GM19023 (cell line): ENCODE results near the gene SVOP.
"Not testable (repeated sequence)": the region's sequence is repeated elsewhere in the genome, so short reads cannot be mapped to it uniquely, and the experiment has no call there.

ENCODE experiments used
- ATAC-seq: cut with Tn5 transposase; IDR thresholded peaks from one replicate; pipeline ENCODE4 v1.9.1; 2021; ENCODE audit warnings: mild to moderate bottlenecking, moderate library complexity; ENCODE audit not compliant: unreplicated experiment

SVOP gene

DNA sequence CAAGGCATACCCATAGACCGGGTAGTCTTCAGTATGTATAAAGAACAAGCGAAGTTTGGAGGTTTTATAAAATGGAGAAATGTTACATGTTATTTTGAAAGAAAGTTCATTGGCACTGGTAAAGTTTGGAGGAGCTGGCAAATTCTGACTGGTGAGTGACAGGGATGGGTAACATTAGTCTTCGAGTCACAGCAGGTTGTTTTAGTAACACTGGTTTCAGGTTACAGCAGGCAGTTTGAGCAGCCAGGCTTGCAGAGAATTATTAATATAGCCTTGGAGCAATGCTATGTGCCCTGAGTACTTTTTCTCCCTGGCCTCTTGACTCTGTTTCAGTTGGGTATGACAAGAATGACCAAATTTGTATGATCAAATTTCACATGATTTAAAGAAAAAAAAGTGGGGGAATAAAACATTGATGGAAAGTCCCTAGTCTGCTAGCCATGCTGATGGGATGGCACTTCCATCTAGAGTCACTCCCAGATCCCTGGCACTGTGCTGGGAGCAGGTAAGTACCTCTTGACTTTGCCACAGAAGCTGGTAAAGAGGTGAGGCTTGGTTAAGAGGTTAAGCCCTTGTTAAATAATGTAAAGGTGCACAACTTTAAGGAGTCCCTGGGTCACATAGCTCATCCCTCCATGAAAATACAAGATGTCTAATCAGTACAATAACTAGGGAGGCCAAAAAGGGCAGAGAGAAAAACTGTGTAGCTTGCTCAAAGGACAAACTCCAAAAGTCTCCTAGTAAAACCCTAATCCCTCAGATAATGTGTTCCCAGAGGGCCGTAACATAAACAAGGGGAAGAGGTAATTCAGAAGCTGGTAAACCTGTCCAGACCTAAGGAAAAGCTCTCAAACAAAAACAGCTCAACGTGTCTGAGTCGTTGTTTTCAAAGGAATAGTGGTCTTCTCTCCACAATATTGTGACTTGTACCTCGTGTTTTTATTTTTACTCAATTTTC is 12.7 kb upstream of the SVOP start:
- ATAC-seq, result no peak

DNA sequence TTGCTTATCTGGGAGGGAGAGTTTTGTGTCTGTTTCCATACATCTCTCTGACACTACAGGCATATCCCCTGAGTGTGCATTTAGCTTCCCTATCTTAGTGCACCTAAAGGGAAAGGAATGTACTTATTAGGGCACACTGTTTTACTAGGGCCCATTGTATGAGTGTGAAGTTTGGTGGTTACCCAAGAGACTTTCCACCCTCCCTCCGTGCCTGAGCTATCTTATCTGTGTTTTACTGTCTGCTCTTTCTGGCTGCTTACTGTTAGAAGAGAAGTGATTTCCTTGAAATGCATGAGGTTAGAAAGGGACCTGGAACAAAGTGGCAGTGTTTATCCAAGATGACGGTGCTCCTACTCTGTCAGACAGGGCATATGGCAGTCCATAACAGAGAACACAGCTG is 8.5 kb upstream of the SVOP start:
- no peak for ATAC-seq

DNA sequence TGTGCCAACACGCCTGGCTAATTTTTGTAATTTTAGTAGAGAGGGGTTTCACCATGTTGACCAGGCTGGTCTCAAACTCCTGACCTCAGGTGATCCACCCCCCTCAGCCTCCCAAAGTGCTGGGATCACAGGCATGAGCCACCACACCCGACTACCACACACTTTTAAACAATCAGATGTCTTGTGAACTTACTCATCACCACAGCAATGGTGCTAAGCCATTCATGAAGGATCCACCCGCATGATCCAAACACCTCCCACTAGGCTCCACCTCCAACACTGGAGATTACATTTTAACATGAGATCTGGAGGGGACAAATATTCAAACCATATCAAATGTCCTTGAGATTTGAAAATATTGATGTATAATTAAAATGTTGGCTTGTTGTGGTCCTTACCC is 7.8 kb upstream of the SVOP start:
- not testable (repeated sequence) for ATAC-seq

DNA sequence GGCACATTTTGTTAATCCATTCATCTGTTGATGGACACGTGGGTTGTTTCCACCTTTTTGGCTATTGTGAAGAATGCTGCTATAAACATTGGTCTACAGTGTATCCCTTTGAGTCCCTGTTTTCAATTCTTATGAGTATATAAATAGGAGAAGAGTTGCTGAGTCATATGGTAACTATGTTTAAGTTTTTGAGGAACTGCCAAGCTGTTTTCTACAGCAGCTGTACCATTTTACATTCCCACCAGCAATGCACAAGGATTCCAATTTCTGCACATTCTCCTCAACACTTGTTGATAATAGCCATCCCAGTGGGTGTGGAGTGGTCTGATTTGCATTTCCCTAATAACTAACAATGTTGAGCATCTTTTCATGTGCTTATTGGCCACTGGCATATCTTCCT is 6.9 kb upstream of the SVOP start:
- ATAC-seq, result no peak

DNA sequence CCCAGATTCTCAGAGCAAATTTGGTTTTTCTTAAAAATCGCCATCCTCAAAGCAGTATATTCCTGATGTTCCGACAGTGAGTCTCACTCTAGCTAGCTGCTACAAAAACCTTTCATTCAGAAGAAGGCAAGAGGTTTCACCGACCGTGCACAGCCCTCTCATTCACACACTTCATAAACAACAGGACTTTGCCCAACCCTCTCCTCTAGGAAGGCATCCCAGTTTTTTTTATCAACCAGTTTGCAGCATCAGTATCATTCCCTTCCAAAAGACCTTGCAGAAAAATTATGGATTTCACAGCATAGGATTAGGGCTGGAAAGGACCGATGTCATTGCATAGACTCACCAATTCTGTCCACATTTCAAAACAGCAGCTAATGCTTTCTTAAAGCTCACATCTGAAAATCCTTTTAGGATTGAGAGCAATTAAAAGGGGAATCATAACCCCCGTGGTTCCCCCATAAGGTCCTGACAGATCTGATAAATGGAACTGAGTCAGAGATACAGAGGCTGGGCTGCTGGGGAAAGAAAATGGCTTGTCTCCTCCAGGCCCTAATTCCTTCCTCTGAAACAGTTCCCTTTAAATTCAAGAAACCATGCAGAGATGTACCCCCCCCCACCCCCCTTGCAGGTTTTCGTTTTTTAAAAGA is 597 bp downstream of the SVOP start:
- no peak for ATAC-seq

DNA sequence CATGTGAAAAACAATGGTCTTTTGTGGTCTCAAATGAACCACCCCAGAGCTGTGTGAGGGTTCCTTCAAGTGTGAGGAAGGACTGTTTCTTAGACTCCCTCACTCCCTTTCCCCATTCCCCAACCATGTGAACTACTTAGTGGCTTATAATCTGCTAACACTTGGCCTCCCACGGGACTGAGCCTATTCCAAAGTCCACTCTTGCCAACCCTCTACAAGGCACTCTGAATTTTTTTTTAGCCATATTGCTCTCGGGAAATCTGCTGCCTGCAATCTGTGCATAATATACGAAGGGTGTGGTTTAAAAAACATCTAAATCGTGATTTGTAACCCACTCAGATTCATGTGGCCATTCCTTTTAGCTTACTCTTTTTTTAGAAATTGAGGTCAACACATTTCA is 2.6 kb downstream of the SVOP start:
- no peak for ATAC-seq

DNA sequence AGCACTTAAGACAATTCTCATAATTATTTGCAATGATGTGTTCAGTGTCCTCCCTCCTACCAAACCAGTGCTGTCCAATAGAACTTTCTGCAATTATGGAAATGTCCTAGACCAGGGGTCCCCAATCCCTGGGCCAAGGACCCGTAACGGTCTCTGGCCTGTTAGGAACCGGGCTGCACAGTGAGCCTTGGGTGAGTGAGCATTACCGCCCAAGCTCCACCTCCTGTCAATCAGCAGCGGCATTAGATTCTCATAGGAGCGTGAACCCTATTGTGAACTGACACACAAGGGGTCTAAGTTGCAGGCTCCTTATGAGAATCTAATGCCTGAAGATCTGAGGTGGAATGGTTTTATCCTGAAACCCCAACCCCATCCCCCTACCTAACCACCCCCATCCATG is 3.9 kb downstream of the SVOP start:
- ATAC-seq, result no peak

DNA sequence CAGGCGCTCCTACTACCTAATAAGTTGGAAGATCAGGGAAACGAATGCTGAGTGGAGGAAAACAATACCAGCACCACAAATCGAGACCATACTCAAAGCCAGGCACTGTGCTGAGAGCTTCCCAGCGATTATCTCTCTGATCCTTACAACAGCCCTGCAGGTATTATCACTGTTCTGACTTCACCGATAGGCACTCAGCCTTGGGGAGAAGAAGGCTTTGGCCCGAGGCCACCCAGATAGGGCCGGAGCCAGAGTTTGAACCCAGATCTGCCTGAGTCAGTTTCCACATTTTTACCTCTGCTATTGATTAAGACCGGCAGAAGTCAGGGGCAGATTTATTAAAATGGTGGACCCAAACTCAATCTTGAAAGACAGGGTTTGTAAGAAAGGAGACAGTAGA is 4.9 kb downstream of the SVOP start:
- no peak for ATAC-seq

DNA sequence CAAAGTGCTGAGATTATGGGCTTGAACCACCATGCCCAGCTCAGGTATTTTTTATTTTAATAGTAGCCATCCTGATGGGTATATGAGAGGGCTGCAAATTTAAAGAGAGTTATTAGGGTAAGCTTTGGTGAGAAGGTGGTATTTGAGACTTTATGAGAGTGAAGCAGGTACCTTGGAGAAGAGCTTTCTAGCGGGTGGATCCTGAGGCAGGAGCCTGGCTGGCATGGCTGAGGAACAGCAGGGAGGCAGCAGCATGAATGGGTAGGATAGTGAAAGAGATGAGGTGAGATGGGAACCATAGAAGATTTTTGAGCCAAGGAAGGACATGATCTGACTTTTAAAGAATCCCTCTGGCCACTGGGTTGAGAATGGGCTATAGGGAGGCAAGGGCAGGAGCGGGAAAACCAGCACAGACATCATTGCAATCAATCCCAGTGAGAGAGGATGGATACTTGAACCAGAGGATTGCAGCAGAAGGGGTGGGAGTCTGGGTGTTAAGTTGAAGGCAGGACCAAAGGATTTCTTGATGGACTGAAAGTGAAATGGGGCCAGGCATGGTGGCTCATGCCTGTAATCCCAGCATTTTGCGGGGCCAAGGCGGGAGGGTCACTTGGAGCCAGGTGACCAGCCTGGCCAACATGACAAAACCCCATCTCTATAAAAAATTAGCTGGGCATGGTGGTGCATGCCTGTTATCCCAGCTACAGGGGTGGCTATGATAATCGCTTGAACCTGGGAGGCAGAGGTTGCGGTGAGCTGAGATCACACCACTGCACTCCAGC is 5.7 kb downstream of the SVOP start:
- no peak for ATAC-seq

DNA sequence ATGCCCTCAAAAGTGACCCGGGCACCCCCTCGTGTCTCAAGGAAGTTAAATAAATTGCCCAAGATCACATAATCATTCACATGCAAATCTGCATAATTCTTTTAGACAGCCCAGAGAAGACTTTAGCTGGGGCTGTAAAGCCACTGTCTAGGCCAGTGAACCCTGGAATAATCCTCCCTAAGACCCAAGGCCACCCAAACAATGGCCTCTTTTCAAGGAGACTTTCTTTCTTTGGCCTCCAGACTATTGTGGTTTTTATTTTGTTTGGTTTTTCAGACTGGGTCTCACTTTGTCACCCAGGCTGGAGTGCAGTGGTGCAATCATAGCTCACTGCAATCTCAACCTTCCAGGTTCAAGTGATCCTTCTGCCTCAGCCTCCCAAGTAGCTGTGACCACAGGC is 10.6 kb downstream of the SVOP start:
- no peak for ATAC-seq

DNA sequence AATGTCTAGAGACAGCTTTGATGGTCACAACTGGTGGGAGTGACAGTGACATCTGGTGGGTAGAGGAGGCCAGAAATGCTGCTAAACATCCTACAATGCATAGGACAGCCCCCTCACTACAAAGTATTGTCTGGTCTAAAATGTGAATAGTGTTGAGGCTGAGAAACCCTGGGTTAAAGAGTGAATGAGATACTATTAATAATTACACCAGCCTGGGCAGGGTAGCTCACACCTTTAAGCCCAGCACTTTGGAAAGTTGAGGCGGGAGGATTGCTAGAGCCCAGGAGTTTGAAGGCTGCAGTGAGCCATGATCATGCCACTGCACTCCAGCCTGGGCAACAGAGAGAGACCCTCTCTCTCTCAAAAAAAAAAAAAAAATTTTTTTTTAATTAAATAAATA is 11.1 kb downstream of the SVOP start:
- ATAC-seq, result no peak

DNA sequence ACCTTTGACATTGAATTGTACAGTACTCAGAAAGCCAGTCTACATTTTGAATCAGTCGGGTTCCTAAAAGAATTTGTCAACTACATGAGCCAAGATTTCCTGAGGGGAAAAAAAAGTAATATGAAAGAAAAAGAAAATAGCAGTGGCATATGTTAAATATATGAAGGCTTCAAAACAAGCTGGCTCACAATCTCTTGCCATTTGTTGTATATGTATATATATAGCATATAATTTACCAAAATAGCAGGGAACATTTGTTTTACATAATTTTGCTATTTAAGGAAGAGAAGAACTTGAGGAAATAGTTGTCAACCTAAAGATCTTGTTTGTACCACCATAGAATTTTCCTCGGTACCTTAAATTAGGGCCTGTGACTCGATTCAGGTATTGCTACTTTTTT is 16.9 kb downstream of the SVOP start:
- ATAC-seq, result no peak

DNA sequence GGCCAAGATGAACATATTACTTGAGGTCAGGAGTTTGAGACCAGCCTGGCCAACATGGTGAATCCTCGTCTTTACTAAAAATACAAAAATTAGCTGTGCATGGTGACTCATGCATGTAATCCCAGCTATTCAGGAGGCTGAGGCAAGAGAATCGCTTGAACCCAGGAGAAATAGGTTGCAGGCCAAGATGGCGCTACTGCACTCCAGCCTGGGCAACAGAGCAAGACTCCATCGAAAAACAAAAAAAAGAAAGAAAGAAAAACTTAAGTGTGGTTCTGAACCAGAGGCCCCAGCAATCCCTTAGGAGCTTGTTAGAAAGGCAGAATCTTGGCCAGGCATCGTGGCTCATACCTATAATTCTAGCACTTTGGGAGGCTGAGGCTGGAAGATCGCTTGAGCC is 24.5 kb downstream of the SVOP start:
- no peak for ATAC-seq

DNA sequence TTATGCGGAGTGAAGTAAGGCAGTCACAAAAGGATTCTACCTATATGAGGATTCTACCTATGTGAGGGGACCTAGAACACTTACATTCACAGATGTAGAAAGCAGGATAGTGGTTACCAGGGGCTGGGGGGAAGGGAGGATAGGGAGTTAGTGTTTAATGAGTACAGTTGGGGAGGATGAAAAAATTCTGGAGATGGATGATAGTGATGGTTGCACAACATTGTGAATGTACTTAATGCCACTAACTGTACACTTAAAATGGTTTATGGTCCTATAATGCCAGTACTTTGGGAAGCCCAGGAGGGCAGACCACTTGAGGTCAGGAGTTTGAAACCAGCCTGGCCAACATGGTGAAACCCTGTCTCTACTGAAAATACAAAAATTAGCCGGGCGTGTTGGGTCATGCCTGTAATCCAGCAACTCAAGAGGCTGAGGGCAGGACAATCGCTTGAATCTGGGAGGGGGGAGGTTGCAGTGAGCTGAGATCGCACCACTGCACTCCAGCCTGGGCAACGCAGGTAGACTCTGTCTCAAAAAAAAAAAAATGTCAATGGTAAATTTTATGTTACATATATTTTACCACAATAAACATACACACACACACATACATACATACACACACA is 25.4 kb downstream of the SVOP start:
- no peak for ATAC-seq

DNA sequence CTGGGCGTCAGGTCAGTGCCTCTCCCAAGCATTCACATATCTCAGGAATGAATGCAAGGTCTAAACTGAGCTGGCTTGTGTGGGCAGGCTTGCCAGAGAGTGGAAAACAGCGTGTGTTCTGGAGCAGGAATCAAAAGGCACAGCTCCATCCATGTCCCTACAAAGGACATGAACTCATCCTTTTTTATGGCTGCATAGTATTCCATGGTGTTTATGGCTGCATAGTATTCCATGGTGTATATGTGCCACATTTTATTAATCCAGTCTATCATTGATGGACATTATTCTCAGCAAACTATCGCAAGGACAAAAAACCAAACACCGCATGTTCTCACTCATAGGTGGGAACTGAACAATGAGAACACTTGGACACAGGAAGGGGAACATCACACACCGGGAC is 30.8 kb downstream of the SVOP start:
- not testable (repeated sequence) for ATAC-seq

DNA sequence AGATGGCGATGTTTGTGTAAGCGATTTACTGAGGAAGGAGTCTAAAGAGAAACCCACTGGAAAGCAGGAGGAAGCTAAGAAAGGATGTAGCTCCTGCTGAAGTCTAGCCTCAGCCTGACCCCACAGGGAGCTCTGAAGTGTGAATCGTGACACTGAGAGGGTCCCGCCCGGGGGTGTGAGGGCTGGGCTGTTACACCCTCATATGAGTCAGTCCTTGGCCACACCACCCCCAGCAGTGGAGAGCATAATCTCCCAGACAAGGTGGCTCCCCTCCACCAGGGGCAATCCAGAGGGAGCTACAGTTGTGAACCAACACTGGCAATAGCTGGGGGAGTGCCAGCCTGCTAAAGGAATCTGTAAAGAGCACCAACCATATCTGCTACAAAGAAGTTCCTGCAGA is 31.5 kb downstream of the SVOP start:
- no peak for ATAC-seq

DNA sequence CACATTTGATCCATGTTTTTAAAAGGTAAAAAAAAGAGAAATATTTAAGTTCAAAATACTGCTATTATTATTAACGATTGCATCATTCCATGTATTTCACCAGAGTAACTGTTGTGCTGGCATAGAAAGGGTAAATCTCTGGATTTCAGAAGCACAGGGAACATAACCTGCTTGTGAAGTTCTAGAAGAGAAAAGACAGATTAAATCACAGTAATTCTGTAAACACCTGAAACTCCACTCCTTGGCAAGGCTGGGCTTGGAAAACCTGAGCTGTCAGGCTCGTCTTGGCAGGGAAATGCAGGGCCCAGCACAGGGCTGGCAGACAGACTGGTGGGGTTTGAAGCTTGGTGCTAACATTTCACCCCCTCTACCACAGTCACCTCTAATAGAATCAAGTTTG is 35.1 kb downstream of the SVOP start:
- ATAC-seq, result no peak

DNA sequence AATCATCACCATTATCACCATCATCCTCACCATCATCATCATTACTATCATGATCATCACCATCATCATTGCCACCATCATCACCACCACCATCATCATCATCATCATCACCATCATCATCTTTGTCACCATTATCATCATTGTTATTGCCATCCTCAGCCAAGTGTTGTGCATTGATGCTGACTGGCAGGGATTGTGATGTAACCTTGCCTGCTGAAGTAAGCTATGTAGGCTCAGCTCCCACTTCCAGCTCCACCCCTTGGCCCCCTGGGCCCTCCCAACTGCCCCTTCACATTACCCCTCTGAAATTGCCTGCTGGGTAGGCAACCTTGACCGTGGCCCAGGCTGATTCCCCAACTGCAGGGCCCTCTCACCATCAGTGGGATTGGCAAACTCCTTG is 37.6 kb downstream of the SVOP start:
- no peak for ATAC-seq

DNA sequence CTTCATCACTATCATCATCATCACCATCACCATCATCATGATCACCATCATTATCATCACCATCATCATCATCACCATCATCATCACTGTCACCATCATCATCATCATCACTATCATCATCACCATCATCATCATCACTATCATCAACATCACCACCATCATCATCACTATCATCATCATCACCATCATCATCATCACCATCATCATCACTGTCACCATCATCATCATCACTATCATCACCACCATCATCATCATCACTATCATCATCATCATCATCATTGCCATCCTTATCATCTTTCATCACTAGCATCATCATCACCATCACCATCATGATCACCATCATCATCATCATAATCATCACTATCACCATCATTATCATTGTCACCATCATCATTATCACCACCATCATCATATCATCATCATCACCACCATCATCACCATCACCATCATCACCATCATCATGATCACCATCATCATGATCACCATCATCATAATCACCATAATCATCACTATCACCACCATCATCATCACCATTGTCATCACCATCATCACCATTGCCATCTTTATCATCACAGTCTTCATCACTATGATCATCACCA is 38.1 kb downstream of the SVOP start:
- no peak for ATAC-seq

DNA sequence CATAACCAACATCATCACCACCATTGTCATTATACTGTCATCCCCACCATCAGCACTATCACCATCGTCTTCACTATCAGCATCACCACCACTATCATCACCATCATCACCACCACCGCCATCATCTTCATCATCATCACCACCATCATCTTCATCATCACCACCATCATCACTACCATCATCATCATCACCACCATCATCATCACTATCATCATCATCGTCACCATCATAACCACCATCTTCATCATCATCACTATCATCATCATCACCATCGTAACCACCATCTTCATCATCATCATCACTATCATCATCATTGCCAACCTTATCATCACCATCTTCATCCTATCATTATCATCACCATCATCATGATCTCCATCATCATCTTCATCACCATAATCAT is 39.0 kb downstream of the SVOP start:
- ATAC-seq, result no peak
